GM19463 (cell line): ENCODE results near the gene SLC18A3.

Source experiments
- ATAC-seq: cut with Tn5 transposase; IDR thresholded peaks from one replicate; pipeline ENCODE4 v1.9.1; 2021; ENCODE audit warnings: mild to moderate bottlenecking, moderate library complexity; ENCODE audit not compliant: unreplicated experiment

Gene SLC18A3

GRCh38 chr10:49622426-49623425 lies 12.6 kb downstream of the SLC18A3 start:
- no peak for ATAC-seq

GRCh38 chr10:49624629-49625028 lies 14.5 kb downstream of the SLC18A3 start:
- no peak for ATAC-seq

DNA sequence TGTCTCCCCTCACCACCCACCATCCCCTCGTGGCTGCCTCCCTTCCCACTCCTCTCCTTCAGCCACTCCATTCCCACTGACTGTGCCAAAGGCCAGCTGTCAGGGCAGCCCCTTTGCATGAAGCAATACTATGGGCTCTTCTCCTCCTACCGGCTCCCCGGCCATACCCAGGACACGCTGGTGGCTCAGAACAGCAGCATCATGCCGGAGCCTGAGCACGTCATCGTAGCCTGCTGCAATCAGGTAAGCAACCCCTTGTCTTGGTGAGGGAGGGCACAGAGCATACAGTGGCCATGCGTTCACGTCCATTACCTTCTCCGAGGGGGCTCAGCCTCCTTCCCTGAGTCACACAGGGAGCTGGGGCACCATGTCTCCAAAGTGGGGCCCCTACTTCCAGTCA lies 15.3 kb downstream of the SLC18A3 start:
- ATAC-seq: no peak

DNA sequence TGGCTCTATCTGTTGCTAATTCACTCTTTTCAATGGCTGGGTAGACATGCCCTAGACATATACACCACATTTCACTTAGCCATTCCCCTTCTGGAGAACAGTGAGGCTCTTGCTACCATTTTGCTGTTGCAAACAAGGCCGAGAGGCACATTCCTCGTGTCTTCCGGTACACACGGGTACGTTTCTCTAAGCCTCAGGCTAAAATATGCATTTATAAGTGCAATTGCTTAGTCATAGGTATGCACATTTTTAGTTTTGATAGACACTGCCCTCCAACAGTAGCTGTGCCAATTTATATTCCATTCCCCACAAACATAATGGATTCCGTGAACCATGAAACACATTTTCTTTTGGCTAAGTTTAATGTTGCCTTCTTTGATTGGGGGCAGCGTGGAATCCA lies 16.9 kb downstream of the SLC18A3 start:
- ATAC-seq: no peak

GRCh38 chr10:49627644-49628247 lies 17.6 kb downstream of the SLC18A3 start:
- ATAC-seq: no peak

GRCh38 chr10:49628599-49628998 lies 18.5 kb downstream of the SLC18A3 start:
- ATAC-seq: no peak

DNA sequence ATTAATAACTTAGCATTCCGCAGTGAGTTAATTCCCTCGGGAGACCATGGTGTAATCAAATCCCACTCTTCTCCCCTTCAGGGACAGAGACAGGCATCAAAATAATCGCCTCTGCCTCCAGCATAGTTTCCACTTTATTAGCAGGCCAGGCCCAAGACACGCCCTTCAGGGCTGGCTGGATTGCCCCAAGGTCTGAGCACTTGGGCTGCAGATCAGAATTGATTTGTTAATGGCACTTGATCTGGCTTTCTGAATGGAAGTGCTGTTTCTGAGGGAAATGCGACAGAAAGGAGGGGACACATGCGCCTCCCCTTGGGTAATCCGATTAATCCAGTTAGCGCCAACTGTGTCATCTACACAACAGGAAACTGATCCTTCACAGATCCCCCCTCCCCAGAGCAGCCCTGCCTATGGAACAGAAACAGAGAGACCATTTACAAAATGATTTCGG lies 19.3 kb downstream of the SLC18A3 start:
- no peak for ATAC-seq

DNA sequence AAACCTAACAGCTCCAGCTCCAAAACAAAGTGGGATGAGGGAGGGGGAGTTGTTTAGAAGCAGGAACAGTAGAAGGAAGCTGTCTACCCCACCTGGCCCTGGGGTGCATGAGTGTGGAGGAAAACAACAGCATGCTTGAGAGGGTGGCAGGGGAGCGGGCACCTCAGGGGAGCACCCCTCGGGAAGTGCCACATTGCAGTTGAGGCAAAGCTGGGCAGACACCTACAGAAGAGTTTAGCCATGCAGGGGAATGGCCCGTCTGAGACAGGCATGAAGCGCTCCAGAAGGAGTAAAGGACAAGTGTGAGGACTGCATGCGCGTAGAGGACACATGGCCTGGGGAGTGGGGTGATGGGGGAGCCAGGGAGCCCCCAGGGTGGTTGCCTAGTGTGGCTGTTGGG lies 21.9 kb downstream of the SLC18A3 start:
- ATAC-seq: no peak

DNA sequence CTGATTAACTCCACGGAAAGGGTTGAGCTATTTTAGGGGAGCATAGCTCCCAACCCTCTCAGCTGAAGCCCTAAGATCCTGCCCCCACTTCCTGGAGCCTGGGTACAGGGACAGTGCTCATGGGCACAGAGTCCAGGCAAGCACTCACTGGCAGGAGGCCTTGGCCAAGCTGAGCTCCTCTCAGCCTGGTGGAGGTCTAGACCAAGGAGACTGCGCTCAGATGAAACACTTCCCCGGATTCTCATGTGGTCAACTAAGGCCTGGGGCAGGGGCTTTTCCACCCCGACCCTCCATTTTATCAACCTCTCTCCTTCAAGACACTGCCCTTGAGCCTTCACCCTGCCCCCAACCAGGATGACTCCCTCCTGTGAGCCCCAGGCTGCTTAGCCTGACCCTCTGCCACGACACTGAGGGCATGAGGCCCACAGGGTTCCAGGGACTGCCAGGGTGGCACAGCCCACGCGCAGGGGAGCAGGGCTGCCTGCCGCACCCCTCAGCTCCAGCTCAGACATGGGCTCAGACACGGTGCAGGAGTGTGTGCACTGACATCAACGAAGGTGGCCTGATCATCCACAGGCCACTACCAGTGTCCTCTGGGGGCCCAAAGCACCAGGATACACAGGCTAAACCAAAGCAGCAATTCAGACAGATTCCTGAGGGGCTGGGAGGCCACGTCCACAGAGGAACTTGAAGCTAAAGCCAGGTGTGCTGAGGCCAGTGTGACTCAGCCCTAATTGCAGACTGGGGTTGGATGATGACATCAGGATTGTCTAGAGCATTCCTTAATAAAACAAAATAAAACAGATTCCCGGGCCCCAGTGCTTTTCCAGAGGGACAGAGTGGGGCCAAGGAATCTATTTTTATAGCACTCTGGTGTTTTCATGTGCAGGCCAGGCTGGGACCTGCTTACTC lies 22.6 kb downstream of the SLC18A3 start:
- ATAC-seq: no peak

DNA sequence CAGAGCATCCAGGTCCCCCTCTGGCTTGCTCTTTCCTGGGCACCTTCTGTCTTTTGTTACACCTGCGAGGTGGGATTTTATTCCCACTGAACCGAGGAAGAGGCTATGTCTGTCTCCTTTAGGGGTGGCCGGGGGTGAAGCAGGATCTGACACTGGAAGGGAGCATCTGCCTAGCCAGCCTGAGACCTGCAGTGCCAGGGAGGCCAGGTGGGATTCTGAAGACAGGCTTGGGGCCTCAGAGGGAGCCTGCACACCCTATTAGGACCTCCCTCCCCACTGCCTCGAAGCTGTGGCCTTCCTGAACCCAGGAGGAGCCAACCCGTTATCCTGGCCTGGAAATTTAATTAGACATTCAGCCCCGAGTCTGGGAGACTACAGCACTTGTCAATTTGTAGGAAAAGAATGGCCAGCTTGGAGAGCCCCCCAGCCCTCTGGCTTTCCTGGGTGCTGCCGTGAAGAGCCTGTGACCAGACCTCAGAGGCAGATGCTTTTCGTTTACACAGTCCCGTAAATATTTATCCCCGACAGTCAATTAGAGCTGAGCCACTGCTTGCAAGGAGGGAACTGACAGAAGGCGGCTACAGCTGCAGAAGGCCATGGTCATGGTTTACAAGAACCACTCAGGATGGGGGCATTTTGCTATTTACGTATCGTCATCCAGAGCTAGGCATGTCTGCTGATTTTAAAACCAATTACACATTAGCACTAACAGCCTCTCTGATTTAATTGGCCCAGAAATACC lies 23.4 kb downstream of the SLC18A3 start:
- no peak for ATAC-seq

- ATAC-seq: no peak
Observed at GRCh38 chr10:49634069-49634660, 24.1 kb downstream of the SLC18A3 start.

DNA sequence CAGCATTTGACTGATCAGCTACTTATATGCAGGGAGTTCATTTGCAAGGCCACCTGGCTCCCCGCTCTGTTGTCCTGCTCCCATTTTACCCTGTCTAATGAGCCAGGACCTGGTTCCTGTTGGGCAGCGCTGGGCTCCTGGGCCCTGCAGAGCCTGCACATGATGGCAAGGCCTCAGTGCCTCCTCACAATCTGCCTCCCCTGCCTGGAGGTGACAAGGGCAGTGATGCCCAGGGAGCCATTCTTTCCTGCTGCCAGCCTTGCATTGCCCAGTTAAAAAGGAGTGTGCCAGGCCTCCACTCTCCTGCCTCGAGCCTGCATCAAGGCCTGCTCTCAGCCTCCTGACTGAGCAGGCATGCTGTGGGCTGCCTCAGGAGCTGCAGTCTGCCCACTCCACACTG lies 32.2 kb downstream of the SLC18A3 start:
- ATAC-seq: no peak

- ATAC-seq: no peak
Observed at GRCh38 chr10:49643241-49644034, 33.3 kb downstream of the SLC18A3 start.

DNA sequence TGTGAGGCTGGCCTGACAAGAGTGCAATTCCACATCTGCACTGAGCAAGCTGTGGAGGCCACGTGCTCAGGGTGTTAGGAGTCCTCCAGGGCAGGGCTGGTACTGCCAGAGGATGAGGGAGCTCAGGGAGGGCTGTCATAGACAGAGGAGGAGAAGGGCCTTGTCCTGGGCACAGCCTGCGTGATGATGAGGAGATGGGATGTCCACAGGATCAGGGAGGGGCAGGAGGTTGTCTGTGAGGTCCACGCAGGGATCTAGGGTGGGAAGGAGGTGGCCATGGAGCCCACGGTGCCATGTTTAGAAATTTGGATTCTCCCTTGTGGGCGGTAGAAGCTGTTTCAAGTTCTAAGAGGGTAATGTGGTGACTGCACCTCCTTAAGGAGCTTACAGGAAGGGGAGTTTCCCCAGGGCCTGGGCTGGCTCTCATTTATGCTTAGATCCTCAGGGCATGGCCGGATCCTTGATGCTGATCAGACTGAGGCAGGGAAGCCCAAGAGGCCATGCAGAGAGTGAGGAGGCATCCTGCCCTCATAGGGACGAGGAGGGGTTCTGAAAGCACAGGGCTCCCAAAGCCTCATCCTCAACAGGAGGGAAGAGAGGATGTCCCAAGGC lies 34.0 kb downstream of the SLC18A3 start:
- no peak for ATAC-seq

- no peak for ATAC-seq
Observed at GRCh38 chr10:49645417-49645816, 35.3 kb downstream of the SLC18A3 start.

GRCh38 chr10:49645871-49646870 lies 36.1 kb downstream of the SLC18A3 start:
- ATAC-seq: no peak

DNA sequence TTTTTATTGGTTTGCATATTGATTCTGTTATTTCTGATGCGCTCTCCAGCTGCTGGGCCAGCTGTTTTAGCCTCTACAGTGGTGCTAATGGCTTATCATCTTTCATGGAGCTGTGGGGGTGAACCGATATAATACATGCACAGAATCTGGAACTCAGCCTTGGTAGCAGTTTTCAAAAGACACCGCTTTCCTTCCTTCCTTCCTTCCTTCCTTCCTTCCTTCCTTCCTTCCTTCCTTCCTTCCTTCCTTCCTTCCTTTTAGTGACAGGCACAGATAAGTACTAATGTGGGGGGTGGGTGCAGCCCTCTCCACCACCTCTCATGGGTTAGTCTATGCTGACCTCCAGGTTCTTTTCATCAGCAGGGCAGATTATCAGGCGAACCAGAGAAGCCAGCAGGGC lies 37.4 kb downstream of the SLC18A3 start:
- no peak for ATAC-seq
